GM12872 (cell line): Measurements from ENCODE around the gene NFXL1.

Source experiments
- CTCF ChIP-seq: IDR thresholded peaks from 3 replicates; pipeline ENCODE4 v1.5.1; 2011; ENCODE audit warnings: low read depth, mild to moderate bottlenecking, low read length, moderate library complexity; ENCODE audit not compliant: insufficient read depth

NFXL1 gene

GRCh38 chr4:47804598-47804997, 109.8 kb downstream of the NFXL1 start:
- no peak for TF ChIP-seq CTCF

GRCh38 chr4:47801481-47802002, 112.8 kb downstream of the NFXL1 start:
- TF ChIP-seq CTCF: no peak

GRCh38 chr4:47798165-47798564, 116.2 kb downstream of the NFXL1 start:
- TF ChIP-seq CTCF: no peak
